ENCODE measurements around the gene MARK1.

DNA sequence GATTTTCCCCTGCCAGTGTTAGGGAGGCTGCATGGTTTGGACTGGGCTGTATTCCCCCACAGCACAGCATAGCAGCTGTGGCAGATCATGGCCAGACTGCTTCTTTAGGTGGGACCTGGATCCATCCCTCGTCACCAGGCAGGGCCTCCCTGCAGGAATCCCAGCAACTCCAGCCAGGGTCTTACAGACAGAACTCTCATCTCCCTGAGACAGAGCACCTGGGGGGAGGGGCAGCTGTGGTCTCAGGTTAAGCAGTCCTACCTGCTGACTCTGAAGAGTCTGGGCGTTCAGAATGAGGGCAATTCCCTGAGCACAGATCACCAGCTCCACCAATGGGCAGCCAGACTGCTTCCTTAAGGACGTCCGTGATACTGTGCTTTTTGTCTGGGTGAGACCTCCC lies 114.3 kb downstream of the MARK1 start:
- TF ChIP-seq, protein P1, sequence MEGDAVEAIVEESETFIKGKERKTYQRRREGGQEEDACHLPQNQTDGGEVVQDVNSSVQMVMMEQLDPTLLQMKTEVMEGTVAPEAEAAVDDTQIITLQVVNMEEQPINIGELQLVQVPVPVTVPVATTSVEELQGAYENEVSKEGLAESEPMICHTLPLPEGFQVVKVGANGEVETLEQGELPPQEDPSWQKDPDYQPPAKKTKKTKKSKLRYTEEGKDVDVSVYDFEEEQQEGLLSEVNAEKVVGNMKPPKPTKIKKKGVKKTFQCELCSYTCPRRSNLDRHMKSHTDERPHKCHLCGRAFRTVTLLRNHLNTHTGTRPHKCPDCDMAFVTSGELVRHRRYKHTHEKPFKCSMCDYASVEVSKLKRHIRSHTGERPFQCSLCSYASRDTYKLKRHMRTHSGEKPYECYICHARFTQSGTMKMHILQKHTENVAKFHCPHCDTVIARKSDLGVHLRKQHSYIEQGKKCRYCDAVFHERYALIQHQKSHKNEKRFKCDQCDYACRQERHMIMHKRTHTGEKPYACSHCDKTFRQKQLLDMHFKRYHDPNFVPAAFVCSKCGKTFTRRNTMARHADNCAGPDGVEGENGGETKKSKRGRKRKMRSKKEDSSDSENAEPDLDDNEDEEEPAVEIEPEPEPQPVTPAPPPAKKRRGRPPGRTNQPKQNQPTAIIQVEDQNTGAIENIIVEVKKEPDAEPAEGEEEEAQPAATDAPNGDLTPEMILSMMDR (conservative IDR thresholded peaks at IDR 0.05; ENCODE audit: low read depth, low read length), result no peak
- no peak for TF ChIP-seq EZH2 (IDR thresholded peaks at IDR 0.05; ENCODE audit: low read length, unreplicated experiment)
- no peak for TF ChIP-seq EZH2phosphoT487 (IDR thresholded peaks at IDR 0.05; ENCODE audit: borderline replicate concordance, low read length)
